HUDEP-2 (cell line): ENCODE measurements around the gene MARCHF2.
A peak's percentile ranks its signal among the peaks of the same experiment; 100 is the strongest.
"Not testable (repeated sequence)": the region's sequence is repeated elsewhere in the genome, so short reads cannot be mapped to it uniquely, and the experiment has no call there.

Experiments used
- DNase-seq, 76 experiments: peaks; one replicate each; lab custom pipeline; 2025; ENCODE audit not compliant: unreplicated experiment in 76 of 76; lab: John Stamatoyannopoulos, UW

Gene MARCHF2, protein sequence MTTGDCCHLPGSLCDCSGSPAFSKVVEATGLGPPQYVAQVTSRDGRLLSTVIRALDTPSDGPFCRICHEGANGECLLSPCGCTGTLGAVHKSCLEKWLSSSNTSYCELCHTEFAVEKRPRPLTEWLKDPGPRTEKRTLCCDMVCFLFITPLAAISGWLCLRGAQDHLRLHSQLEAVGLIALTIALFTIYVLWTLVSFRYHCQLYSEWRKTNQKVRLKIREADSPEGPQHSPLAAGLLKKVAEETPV

DNA sequence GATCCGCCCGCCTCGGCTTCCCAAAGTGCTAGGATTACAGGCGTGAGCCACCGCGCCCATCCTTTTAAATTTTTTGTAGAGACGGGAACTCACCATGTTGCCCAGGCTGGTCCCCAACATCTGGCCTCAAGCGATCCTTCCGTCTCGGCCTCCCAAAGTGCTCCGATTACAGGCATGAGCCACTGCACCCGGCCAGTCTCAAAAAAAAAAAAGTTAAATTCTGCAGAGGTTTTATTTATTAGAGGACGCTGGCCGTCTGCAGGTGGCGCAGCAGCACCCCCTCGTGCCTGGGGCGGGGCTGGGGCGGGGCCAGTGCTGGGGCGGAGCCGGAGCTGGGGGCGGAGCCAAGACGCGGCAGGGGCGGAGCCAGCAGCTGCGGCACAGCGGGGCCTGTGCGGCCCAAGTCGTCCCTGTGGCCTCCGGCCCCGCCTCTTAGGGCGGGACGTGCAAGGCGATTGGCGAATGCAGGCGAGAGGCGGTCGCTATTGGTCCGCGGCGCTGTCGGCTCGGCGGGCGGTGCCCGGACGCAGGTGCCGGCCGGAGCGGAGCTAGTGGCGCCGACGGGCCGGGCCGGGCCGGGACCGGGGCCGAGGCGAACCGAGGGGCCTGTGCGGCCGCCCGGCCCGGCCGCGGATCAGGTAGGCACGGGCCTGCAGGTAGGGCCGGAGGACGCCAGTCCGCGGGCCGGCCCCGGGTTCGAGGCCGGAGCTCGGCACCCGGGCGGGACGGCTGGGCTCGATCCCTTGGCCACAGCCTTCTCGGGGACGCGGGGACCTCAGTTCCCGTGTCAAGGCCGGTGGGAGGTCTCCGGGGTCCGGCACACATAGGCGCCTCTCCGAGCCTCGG, at the start of gene MARCHF2:
Gene MARCHF2 (plus strand): TSS at position 523 of the 846 bp plus-strand sequence. CDS start 8,536 bp downstream, outside the sequence.
- DNase-seq: peak; percentile 57 to 100 (median 98)

GRCh38 chr19:8363803-8364771, 49.0 kb upstream of the MARCHF2 start, which contains the start of gene ANGPTL4:
ANGPTL4 (plus strand) TSS chr19:8364155; CDS start chr19:8364322, 167 bp downstream.
- DNase-seq: peak in 46 of 76 experiments; percentile 19 to 82 (median 52)

DNA sequence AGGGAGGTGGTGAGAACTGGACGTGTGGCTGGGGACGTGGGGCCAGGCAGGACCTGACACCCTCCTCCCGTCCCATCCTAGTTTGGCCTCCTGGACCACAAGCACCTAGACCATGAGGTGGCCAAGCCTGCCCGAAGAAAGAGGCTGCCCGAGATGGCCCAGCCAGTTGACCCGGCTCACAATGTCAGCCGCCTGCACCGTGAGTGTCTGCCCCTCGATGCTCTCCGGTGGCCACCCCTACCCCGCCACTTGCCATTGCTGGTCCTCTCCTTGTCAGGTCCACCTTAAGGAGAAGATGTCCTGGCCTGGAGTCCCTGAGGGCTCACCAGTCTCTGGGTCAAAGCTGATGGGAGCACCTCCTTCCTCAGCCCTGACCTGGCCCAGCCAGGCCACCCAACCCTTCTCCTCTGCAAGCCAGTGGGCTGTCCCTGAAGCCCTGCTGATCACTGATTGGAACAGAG, 47.0 kb upstream of the MARCHF2 start:
- peak in 1 of 76 experiments; percentile 15 for DNase-seq

GRCh38 chr19:8366961-8367326, 46.2 kb upstream of the MARCHF2 start:
- no peak for DNase-seq

- DNase-seq: no peak
Measured at GRCh38 chr19:8367327-8368001, 45.6 kb upstream of the MARCHF2 start.

GRCh38 chr19:8370176-8371010, 42.7 kb upstream of the MARCHF2 start:
- DNase-seq: peak in 2 of 76 experiments; percentile 17 to 22

- DNase-seq: peak in 69 of 76 experiments; percentile 29 to 83 (median 65)
Measured at GRCh38 chr19:8371011-8371804, 41.9 kb upstream of the MARCHF2 start.

DNA sequence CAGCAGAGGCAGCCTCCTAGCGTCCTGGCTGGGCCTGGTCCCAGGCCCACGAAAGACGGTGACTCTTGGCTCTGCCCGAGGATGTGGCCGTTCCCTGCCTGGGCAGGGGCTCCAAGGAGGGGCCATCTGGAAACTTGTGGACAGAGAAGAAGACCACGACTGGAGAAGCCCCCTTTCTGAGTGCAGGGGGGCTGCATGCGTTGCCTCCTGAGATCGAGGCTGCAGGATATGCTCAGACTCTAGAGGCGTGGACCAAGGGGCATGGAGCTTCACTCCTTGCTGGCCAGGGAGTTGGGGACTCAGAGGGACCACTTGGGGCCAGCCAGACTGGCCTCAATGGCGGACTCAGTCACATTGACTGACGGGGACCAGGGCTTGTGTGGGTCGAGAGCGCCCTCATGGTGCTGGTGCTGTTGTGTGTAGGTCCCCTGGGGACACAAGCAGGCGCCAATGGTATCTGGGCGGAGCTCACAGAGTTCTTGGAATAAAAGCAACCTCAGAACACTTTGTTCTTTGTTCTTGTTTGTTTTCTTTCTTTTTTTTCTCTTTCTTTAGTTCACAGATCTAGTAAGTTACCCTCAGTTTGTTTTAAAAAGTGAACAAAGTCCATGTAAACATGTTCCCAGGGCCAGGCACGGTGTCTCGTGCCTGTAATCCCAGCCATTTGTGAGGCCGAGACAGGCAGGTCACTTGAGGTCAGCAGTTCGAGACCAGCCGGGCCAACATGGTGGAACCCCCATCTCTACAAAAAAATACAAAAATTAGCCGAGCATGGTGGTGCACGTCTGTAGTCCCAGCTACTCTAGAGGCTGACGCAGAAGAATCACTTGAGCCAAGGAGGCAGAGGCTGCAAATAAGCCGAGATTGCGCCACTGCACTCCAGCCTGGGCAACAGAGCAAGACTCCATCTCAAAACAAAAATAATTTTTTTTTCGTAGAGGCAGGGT, 39.0 kb upstream of the MARCHF2 start:
- DNase-seq: peak in 62 of 76 experiments; percentile 18 to 76 (median 50)

DNA sequence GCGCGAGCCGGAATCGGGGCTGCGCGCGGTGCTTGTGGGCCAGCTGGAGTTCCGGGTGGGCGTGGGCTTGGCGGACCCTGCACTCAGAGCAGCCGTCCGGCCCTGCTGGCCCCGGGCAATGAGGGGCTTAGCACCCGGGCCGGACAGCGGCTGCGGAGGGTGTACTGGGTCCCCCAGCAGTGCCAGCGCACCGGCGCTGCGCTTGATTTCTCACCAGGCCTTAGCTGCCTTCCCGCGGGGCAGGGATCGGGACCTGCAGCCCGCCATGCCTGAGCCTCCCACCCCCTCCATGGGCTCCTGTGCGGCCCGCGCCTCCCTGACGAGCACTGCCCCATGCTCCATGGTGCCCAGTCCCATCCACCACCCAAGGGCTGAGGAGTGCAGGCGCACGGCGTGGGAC, 37.3 kb upstream of the MARCHF2 start:
- not testable (repeated sequence) for DNase-seq

DNA sequence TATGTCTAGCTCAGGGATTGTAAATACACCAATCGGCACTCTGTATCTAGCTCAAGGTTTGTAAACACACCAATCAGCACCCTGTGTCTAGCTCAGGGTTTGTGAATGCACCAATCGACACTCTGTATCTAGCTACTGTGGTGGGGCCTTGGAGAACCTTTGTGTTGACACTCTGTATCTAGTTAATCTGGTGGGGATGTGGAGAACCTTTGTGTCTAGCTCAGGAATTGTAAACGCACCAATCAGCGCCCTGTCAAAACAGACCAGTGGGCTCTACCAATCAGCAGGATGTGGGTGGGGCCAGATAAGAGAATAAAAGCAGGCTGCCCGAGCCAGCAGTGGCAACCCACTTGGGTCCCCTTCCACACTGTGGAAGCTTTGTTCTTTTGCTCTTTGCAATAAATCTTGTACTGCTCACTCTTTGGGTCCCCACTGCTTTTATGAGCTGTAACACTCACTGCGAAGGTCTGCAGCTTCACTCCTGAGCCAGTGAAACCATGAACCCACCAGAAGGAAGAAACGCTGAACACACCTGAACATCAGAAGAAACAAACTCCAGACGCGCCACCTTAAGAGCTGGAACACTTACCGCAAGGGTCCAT, 36.6 kb upstream of the MARCHF2 start:
- not testable (repeated sequence) for DNase-seq

DNA sequence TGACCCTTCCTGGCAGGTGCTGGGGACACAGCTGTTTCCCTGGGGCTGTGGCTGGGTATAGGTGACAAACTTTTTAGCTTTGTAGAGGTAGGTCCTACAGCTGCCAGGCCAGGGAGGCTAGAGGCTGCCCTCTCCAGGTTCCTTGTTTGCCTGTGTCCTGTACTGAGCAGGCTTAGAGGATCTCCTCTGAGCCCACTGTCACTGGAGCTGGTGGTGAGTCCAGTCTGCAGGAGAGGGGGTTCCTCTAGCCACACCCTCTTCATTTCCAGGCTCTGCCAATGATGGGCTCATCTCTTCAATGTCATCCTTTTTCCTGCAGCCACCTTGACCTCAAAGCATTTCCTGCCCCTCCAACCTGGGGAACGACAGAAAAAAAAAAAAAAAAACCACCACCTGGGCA, 35.5 kb upstream of the MARCHF2 start:
- no peak for DNase-seq

DNA sequence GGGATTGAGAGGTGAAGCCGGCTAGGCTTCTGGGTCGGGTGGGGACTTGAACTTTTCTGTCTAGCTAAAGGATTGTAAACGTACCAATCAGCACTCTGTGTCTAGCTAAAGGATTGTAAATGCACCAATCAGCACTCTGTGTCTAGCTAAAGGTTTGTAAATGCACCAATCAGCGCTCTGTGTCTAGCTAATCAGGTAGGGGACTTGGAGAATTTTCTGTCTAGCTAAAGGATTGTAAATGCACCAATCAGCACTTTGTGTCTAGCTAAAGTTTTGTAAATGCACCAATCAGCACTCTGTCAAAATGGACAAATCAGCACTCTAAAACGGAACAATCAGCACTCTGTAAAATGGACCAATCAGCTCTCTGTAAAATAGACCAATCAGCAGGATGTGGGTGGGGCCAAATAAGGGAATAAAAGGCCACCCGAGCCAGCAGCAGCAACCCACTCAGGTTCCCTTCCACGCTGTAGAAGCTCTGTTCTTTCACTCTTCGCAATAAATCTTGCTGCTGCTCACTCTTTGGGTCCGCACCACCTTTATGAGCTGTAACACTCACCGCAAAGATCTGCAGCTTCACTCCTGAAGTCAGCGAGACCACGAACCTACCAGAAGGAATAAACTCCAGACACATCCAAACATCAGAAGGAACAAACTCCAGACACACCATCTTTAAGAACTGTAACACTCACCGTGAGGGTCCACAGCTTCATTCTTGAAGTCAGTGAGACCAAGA, 33.8 kb upstream of the MARCHF2 start:
- DNase-seq: not testable (repeated sequence)

DNA sequence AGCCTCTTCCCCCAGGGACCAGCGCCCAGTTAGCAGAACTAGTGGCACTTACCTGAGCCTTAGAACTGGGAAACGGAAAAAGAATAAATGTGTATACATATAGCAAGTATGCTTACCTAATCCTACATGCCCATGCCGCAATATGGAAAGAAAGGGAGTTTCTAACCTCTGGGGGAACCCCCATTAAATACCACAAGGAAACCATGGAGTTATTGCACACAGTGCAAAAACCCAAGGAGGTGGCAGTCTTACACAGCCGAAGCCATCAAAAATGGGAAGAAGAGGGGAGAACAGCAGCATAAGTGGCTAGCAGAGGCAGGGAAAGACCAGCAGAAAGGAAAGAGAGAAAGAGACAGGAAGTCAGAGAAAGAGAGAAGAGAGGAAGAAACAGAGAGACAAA, 28.5 kb upstream of the MARCHF2 start:
- not testable (repeated sequence) for DNase-seq

DNA sequence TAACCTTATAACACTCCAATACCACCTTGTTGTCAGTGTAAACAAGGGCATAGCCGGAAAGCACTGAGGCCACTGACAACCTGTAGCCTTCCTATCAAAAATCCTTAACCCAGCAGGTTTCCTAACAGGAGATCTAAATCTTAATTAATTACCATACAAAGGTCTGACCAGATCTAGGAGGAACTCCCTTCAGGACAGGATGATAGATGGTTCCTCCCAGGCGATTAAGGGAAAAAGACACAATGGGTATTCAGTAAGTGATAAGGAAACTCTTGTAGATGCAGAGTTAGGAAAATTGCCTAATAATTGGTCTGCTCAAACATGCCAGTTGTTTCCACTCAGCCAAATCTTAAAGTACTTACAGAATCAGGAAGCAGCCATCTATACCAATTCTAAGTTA, 28.0 kb upstream of the MARCHF2 start:
- not testable (repeated sequence) for DNase-seq

- not testable (repeated sequence) for DNase-seq
Measured at GRCh38 chr19:8385566-8385965, 27.5 kb upstream of the MARCHF2 start.

- DNase-seq: not testable (repeated sequence)
Measured at GRCh38 chr19:8386419-8386818, 26.7 kb upstream of the MARCHF2 start.
